ENCODE results near the gene ENTREP1.

The ENTREP1 gene

DNA sequence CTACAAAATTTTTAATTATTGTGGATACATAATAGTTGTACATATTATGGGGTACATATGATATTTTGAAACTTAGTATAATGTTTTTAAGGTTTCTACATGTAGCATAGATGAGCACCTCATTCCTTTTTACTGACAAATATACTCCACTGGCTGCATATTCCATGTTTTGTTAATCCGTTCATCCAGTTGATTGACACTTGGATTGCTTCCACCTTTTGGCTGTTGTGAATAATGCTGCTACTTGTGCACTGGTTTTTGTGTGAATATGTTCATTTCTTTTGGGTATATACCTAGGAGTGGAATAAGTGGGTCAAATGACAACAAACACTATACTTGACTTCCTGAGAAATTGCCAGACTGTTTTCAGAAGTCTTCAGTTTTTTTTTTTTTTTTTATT is 2.8 kb upstream of the ENTREP1 start:
- DNase-seq (ENCODE audit: low read depth): no peak

DNA sequence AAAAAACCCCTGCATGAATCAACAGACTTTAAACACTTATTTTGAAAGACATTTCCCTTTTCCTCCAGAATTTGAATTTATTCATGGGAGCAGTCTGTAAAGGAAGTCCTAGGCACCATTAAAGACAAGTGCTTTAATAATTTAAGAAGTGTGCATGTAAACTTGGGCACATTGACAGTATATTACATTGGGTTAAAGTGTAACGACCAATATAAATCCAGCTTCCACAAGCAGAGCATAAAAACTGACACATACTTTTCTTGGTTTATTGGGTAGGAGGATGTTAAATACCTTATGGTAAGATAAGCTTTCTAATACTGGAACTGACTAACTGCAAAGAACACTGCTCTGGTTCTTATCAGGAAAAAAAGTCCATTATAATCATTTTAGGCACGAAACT is 1.2 kb upstream of the ENTREP1 start:
- DNase-seq (ENCODE audit: low read depth): no peak

DNA sequence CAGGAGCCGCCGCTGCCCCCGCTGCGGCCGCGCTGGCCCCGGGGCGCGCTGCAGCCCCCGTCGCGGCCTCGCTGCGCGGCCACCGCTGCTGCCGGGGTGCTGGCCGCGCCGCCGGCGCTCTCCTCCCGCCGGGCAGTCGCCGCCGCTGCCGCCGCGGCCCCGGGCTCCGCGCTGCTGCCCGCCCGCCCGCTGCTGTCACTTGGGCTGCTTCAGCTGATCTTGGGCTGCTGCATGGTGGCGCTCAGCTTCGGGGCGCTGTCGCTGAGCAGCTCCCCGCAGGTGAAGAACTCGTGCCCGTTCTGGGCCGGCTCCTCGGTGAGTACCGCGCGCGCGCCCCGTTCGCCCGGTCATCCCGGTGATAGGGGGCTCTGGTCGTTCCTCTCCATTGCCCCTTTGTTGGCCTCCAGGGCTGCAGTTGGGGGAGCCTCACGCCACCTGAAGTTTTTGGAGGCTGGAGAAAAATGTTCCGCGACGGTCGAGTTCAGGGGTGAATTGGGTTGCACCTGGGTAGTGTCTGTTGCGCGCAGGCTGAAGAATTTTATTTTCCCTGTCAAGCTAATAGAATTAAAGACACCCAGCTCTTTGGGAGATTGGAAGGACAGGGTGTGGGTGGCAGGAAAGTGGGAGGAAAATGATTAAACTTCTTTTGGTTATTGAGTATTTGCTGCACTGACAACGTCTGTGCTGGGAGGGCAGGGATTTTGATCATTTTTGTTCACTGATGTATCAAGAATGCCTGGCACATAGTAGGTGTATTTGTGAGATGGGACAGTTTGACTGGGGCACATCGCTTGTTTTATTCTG is 596 bp downstream of the ENTREP1 start:
- no peak for DNase-seq (ENCODE audit: low read depth)

DNA sequence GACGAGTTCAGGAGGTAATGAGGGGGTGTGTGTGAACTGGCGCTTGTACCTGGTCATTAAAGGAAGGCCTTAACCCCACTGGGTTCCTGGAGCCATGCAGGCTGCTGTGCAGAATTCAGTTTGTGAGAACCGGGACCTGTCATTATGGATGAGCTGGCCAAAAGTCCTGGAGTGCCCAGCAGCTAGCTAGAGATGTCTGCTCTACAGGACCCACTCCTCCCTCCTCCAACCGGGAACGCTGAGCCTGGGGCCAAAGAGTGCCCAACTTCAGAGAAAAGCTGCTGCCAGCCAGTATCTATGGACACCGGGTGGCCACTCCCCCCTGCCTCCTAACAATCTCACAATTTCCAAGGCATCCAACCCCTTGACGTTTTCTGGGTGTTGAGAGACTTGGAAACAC is 1.2 kb downstream of the ENTREP1 start:
- DNase-seq (ENCODE audit: low read depth): no peak

DNA sequence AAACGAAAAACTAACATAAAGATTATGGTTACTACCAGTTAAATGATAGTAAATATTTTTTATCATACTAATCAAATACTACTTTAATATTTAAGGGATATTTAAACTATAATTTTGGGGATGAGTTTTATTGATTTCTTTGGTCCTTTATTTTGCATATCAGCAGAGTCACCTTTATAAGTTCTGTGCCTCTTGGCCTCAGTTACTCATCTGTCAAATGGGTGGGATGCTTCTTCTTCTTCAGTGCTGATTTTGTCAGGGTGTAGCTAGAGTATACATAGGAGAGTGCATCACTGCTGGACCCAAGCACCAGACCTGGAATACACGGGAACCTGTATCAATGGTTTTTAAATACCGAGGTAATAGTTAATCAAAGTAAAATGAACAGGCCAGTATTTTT is 5.6 kb downstream of the ENTREP1 start:
- DNase-seq (ENCODE audit: low read depth): no peak

DNA sequence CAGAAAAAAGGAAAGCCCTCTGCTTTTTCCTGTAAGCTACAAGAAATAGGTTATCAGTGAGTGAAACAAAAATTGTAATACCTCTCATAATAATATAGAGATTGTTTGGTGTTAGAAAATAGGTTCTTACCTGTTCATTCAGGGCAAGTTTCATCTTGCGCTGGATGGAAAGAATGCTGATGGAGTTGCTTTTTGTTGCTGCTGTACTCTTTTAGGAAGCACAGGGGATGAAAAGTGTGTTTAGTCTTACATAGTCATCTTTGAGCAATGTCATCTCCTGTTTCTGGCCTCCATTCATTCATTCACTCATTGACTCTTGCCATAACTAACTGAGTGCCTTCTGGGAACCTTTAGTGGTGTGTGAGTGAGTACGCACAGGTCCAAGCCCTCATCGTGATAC is 6.4 kb downstream of the ENTREP1 start:
- DNase-seq (ENCODE audit: low read depth): no peak

DNA sequence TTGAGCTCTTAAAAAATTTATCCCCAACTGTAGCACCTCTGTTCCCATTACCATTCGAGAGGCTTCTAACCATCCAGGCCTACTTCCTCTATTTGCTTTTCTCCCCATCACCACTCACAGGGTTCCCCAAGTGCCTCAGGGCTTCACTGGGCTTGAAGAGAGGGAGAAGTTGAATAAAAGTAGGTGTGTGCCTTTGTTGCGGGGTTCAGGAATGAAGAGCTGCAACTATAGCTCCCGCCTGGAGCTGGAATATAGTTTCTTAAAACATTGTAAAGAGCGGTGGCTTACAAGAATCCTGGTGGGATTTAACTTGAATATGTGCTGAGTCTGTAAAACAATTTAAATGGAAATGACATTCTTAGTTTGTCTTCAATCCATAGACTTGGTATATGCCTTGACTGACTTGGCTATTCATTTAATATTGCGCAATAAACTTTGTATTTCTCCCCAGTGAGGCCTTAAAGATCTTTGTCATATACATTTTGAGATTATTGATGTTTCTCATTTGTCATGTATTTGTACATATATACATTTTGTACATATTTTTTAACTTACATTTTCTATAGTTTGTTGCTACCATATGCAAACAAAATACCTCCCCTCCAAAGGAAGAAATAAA is 7.2 kb downstream of the ENTREP1 start:
- no peak for DNase-seq (ENCODE audit: low read depth)

DNA sequence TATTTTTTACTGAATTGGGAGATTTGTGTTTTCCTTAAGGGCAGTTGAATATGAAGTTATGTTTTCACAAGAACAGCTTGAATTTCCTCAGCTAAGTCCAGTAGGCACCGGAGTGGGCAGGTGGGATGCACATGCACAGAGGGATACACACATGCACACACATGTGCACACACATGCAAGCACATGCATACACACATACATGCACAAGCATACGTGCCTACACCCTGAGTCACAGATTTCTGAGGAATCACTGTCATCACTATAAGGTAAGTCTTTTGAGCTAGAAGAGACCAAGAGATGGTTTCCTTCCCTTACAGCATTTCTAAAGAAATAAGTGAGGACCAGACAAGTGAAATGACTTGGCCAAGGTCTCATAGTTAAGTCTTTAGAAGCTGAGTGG is 8.7 kb downstream of the ENTREP1 start:
- no peak for DNase-seq (ENCODE audit: low read depth)

DNA sequence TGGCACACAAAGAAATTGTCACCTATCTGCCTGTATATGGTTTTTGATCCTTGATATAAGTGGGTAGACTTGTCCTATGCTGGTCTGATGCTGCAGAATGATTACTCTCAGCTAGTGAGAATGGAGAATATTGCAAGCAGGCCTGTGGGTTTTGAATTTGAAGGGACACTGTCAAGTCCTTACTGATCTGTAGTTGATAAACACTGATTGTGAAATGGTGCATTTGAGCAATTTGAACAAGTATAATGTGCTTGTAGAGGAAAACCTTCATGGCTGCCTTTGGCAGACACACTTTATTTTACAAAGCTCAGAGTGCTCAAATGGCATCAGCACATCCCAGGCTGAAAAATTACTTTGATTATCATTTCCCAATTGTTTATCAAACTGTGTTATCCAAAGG is 9.3 kb downstream of the ENTREP1 start:
- DNase-seq (ENCODE audit: low read depth): no peak

DNA sequence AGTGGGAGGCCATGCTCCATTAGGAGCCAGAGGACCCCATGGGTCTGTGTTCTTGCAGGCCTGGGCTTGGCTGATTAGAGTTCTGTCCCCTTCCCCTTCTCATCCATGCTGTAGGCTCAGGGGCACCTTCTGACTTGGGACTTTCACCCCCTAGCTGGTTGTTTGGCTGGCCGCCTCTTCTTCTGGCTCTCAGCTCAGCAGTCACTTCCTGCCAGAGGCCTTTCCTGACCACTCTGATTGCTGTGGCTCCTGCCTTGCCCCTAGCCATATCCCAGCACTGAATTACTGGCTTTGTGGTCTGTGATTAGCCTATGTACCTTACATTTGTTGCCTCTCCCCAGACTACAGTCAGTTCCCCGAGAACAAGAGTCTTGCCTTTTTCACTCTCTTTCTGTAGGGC is 14.6 kb downstream of the ENTREP1 start:
- DNase-seq (ENCODE audit: low read depth): no peak

DNA sequence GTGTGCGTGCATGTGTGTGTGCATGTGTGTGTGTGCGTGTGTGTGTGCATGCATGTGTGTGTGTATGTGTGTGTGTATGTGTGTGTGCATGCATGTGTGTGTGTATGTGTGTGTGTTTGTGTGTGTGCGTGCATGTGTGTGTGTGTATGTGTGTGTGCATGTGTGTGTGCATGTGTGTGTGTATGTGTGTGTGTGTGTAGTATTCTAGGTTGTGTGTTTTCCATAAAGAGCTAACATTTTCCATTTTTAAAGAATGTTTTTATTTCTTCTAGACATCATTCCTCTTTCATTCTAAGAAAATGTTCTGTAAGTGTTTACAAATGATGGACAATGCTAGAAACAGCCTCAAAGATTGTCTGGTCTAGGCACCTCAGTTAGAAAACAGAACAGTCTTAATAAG is 15.6 kb downstream of the ENTREP1 start:
- DNase-seq (ENCODE audit: low read depth): no peak

DNA sequence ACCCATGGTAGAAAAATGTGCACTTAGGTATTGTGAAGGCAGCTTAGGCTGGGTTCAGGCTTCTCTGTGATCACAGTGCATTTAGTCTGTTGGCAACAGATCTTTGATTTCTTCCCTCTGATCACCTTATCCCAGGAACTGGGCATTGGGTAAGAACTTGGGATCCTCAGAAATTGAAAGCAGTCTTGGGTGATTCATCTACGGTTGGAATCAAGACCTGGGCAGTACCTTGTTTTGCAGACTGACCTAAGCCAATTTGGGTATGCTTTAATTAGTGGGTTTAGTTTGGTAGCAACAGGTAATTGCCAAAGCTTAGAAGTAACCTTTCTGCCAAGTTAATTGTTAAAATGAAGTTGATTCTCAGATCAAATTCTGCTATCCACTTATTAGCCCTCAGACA is 17.8 kb downstream of the ENTREP1 start:
- DNase-seq (ENCODE audit: low read depth): no peak

DNA sequence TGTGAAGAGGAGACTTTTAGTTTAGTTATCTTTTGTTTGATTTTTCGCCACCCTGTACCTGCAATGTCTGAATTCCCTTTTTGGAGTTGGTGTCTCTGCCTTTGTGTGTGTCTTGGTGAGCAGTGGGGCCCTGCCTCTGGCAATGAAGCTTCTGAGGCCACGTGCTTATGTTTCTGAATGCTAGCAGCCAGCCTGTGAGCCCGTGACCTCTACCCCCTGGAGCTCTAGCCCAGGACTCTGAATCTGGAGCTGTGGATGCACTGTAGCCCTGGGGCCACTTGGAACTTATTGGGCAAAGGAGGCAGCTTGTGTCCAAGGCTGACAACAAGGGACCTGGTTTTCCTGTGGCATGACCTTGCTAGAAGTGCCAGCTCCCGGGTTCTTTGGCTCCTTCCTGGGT is 19.4 kb downstream of the ENTREP1 start:
- DNase-seq (ENCODE audit: low read depth): no peak

DNA sequence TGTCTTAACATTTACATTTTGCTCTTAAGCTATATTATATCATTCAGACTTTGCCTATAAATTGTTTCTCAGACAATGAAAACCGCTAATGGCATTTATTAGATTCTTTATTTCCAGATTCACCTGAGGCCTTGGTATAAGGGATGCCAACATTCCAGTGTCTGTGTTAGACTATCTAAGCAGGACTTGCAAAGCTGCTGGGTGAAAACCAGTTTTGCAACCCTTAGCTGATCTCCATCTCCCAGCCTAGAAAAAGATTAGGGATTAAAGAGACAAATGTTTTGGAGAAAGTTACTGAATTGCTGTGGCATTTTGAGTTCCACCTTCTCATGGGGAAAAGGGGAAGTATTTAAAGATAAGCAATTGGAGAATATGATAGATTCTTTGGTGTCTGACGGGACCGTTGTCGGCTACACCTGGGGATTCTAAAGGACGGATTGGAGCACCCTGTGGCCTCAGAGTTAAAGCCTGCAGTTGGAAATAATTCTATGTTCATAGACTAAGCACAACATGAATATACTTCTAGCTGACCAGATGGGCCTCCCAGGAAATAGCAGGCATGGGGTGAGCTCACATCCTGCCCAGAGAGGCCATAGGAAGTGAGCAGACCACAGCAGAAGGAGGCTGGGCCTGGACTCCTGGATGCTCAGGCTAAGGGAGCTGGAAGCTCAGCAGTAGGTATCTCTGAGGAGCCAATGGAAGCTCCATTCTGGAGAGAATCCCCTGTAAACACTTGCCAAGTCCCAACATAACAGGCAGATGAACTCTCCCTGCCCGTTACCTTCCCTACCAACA is 21.8 kb downstream of the ENTREP1 start:
- no peak for DNase-seq (ENCODE audit: low read depth)

DNA sequence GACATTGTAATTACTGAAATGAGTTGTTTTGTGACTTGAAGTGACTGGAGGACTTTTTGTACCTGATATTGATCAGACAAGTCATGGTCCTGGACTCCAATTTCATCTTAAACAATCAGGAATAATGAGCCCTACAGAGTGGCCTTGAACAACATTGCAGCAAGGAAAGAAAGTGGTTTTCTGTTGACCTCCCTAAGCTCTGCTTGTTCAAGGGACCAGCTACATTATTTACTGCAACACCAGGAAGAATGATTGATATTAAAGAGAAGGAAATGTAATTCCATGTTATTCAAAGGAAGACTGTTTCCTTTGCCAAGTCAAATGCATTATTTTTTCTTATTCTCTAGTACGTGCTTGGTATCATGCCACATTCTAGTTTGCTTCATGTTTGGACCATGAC is 22.6 kb downstream of the ENTREP1 start:
- no peak for DNase-seq (ENCODE audit: low read depth)

DNA sequence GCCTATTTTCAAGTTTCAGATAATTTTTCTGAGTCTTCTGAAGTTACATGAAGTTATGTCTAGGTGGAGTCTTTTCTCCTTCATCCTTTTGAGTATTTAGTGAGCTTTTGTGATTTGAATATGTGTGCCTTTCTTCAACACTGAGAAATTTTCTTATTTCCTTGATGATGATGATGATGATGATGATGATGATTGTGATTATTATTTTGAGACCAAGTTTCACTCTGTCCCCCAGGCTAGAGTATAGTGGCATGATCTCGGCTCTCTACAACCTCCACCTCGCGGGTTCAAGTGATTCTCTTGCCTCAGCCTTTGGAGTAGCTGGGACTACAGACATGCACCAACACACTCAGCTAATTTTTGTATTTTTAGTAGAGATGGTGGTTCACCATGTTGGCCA is 26.2 kb downstream of the ENTREP1 start:
- no peak for DNase-seq (ENCODE audit: low read depth)

DNA sequence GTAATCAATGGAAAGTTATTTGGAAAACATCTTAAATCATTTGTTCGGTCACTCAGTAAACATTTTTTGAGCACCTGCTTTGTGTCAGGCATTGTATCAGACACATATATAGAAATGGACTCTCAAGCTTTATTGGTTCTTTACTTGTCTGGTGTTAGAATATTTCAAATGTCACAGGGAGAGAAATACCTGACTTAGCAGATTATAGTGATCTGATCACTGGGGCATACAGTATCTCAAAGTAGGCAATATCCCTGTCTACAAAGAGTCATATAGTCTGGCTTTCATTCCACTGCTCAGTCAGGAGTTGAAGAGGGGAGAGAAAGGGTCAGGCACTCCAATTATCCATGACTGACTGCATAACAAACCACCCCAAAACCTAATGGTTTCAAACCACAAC is 30.2 kb downstream of the ENTREP1 start:
- no peak for DNase-seq (ENCODE audit: low read depth)

DNA sequence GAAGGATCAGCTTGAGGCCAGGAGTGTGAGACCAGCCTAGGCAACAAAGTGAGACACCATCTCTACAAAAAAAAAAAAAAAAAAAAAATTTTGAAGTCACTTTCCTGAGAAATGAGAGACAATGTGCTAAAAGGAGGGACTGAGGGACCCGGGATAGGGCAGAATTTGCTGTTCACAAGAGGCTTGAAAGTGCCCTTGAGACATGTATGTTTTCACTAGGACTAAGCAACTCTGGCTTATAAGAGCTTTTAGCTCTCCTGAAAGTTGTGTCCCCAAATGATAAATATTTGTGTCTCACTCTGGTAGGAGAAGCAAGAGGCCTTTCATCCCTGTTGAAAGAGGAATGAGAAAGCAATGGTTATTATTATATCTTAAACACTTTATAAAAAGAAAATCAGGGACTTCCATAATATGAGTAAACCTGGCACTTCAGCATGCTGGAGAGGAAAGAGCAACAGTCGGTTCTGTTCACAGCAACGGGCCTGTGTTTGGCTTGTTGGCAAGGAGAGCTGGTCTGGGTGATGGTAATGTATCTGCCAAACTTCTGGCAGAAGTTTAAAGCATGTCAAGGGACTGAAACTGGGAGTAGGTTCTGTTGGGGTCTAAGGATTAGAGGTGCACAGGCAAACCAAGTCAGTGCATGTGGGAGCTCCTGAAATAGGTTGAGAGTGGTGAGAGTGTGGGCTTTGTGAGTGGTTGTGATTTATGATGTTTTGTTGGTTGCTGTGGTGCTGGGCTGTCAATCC is 32.2 kb downstream of the ENTREP1 start:
- DNase-seq (ENCODE audit: low read depth): no peak

DNA sequence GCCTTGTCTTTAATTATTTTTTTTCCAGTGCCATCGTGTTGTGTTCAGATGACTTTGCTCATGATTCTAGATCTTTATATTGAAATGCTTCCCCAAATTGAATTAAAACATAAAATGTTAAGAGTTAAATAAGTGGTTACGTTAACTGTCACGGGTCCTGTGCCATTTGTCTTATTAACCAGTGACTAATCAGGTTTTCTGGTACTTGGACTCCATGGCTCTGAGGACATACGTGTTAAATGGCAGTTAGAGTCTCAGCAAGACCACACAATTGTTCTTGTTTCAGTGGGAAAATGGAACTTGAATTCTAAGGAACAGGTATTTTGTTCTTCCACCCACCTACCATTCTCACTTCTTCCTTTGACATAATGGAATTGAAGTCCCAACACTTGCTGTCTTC is 32.8 kb downstream of the ENTREP1 start:
- no peak for DNase-seq (ENCODE audit: low read depth)

DNA sequence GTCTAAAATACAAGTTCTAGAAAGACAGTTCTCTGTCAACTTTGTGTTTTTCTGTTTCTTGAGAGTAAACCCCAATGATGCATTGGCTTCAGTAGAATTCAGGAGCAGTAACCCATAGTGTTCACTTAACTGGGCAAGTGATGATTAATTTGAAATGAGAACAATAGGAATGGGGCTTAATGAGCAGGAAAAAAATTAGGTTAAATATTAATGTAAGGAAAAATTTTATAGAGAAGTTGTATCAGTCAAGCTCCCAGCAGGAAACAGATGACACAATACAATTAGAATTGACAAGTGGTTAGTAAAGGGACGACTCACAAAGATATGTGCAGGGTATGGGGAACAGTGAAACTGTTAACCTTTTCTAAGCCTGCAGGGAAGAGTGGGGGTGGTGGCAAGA is 38.2 kb downstream of the ENTREP1 start:
- DNase-seq (ENCODE audit: low read depth): no peak

DNA sequence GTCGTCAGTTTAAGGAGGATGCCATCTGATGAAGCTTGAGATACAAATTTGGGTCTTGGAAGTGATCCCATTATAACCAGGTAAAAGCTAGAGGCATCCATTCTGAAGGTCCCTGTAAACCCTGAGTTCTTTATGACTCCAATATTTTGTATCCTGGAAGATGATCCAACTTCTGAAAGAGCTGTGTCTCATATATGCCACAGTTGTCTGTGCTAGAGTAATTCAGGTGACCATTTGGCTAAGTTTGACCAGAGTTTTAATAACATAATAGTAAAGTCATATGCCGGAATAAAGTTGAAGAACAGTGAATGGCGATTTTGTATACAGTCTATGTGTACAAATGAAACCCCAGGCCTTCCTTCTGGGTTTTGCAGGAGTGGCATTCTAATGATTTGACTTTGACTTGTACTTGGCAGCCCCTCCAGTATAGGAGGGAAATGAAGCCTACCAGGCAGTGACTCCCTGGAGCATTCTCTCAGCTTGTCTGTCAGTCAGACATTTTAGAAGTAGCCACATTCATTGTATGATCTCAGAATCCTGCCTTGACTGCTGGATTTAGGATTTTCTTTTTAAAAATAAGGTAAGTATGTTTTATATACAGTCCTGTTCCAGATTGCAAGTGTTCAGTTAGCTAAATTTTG is 39.6 kb downstream of the ENTREP1 start:
- DNase-seq (ENCODE audit: low read depth): no peak

DNA sequence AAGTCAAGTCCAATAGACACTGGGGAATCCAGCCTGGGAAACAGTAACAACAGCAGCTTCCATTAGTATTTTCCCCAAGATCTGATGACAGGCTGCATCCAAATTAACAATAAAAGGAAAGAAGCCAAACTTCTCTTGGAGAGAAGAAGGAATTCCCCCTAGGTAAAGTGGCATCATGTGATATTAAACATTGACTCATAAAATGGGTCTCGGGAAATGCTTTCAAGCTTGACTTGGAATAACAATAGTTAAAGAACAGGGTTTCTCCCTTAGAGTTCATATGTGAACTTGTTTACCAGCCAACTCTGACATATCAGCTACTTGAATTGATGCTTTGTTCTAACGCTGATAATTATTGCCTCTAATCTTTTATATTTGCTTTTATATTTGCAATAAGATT is 45.4 kb downstream of the ENTREP1 start:
- no peak for DNase-seq (ENCODE audit: low read depth)
